Measurements from ENCODE around the gene CCDC59.

DNA sequence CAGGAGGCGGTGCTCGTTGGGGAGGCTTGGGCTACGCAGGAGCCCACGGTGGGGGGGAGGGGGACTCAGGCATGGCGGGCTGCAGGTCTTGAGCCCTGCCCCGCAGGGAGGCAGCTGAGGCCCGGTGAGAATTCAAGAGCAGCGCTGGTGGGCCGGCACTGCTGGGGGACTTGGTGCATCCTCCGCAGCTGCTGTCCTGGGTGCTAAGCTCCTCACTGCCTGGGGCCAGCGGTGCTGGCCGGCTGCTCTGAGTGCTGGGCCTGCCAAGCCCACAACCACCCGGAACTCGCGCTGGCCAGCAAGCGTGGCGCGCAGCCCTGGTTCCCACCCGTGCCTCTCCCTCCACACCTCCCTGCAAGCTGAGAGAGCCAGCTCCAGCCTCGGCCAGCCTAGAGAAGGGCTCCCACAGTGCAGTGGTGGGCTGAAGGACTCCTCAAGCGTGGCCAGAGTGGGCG lies 3.3 kb upstream of the CCDC59 start:
- TF ChIP-seq, protein P1, sequence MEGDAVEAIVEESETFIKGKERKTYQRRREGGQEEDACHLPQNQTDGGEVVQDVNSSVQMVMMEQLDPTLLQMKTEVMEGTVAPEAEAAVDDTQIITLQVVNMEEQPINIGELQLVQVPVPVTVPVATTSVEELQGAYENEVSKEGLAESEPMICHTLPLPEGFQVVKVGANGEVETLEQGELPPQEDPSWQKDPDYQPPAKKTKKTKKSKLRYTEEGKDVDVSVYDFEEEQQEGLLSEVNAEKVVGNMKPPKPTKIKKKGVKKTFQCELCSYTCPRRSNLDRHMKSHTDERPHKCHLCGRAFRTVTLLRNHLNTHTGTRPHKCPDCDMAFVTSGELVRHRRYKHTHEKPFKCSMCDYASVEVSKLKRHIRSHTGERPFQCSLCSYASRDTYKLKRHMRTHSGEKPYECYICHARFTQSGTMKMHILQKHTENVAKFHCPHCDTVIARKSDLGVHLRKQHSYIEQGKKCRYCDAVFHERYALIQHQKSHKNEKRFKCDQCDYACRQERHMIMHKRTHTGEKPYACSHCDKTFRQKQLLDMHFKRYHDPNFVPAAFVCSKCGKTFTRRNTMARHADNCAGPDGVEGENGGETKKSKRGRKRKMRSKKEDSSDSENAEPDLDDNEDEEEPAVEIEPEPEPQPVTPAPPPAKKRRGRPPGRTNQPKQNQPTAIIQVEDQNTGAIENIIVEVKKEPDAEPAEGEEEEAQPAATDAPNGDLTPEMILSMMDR (IDR thresholded peaks at IDR 0.05; ENCODE audit: low read depth, low read length), result no peak
- TF ChIP-seq POLR2A (IDR thresholded peaks at IDR 0.05; ENCODE audit: extremely low read depth, insufficient read length) (no peak), MYC (IDR thresholded peaks at IDR 0.05; ENCODE audit: low read depth, low read length) (no peak)
- TF ChIP-seq, protein P2, sequence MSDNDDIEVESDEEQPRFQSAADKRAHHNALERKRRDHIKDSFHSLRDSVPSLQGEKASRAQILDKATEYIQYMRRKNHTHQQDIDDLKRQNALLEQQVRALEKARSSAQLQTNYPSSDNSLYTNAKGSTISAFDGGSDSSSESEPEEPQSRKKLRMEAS (IDR thresholded peaks at IDR 0.05; ENCODE audit: low read depth, low read length), result no peak
